ENCODE measurements around the gene INS.

INS gene

DNA sequence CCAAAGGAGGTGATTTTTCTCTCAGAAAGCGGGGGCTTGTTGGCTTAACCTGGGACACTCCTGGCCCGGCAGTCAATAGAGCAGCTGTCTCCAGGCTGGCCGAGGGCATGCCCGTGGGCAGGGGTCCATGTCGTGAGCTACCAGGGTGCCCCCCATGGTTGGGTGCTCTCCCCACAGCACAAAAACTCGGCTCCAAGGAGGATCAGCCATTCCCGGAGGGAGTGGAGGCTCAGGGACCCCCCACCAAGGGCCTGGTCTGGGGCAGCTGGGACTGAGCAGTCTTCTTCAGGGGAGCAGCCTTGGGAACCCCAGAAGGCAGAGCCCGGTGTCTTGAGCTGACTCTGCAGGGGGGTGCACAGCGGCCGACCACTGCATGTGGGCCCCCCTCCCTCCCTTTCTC lies 31.4 kb upstream of the INS start:
- Mint-ChIP-seq H3K27ac (no peak overlapping the region), H3K36me3 (no peaks in the 10 kb centered on the region), H3K9me3 (no peaks in the 10 kb centered on the region), H3K4me3 (no peak overlapping the region), H3K4me1 (peaks cover 22% of the 10 kb centered on the region)
- no peak for DNase-seq (ENCODE audit: low spot score in 2 of 2)
- no peak for ATAC-seq

DNA sequence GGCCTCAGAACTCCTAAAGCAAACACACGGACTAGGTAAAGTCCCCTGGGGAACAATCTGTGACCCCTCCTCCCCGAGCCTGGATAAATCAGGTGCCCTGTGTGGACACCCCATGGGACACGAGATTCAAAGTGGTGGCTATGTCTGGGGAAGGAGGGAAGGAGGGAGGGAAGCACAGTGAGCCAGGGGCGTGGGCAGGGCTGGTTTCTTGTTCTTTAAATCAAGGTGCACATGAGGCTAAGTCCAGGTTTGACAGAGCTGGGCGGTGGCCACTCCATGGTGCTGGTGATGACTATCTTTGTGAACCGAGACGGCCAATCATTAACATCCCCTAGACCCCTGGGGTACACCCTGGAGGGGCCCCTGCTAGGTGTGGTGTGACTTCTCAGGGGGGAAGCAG lies 30.9 kb upstream of the INS start:
- Mint-ChIP-seq H3K9me3 (no peaks in the 10 kb centered on the region), H3K27ac (no peak overlapping the region), H3K36me3 (no peaks in the 10 kb centered on the region), H3K4me3 (no peak overlapping the region), H3K4me1 (peaks cover 16% of the 10 kb centered on the region)
- no peak for DNase-seq (ENCODE audit: low spot score in 2 of 2)
- no peak for ATAC-seq

DNA sequence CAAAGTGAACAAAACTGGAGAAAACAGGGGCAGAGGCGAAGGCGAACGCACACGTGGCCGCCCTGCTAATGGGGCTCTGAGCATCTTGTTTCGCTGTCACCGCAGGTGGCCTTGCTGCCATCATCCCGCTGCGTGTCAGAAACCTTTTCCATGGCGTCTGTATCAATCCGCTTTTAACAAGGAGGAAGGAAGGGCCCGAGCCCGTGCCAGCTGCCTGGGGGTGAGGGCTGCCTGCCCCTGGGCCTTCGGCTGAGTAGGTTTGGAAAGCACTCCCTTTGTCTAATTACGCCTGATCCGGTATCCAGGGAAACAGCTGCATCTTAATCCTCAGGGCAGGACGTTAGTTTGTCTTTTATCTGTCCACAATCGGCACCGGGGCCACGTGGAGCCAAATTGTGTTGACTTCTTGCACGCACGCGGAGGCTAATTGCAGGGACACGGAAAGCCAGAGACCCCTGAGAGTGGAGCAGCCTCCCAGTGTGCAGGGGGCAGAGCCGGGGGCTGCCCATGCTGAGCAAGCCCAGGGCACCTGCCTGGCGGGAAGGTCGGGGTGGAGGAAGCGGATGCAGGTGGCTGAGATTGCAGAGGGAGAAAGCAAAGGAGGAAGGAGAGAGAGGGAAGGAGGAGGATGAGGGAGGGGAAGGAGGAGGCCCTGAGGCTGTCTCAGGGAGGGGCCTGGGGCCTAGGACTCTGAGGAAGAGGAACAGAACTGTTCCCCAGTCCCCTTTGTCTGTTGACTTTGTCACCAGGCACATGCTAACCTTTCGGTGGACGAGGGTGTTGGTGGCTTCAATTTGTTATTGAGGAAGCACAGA lies 29.9 kb upstream of the INS start:
- no peak overlapping the region for H3K4me3 Mint-ChIP-seq
- peaks cover 6% of the 10 kb centered on the region for H3K4me1 Mint-ChIP-seq
- DNase-seq (ENCODE audit: low spot score in 2 of 2) (no peak), ATAC-seq (no peak)
- no peaks in the 10 kb centered on the region for H3K9me3 Mint-ChIP-seq
- no peaks in the 10 kb centered on the region for H3K36me3 Mint-ChIP-seq
- no peak overlapping the region for H3K27ac Mint-ChIP-seq

GRCh38 chr11:2189938-2190656 lies 29.1 kb upstream of the INS start:
- H3K27ac Mint-ChIP-seq, result no peak overlapping the region
- ATAC-seq (no peak), DNase-seq (ENCODE audit: low spot score in 2 of 2) (no peak)
- H3K4me1 Mint-ChIP-seq, result peaks cover 6% of the 10 kb centered on the region
- no peaks in the 10 kb centered on the region for H3K36me3 Mint-ChIP-seq
- no peaks in the 10 kb centered on the region for H3K9me3 Mint-ChIP-seq
- no peak overlapping the region for H3K4me3 Mint-ChIP-seq

DNA sequence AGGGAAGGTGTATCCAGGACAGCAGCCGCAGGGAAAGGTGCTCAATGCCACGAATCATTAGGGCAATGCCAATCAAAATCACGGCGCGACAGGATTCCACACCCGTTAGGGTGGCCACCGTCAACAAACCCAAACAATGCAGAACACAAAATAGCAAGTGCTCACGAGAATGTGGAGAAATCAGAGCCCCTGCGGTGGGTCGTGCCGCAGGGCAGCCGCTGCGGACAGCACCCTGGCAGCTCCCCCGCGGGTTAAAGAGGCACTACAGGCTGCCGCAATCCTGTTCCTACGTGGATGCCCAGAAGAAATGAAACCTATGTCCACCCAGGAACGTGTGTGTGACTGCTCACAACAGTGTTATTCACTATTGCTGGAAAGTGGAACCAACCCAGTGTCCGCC lies 27.7 kb upstream of the INS start:
- H3K27ac Mint-ChIP-seq, result no peak overlapping the region
- ATAC-seq (no peak), DNase-seq (ENCODE audit: low spot score in 2 of 2) (no peak)
- H3K4me1 Mint-ChIP-seq, result no peaks in the 10 kb centered on the region
- H3K9me3 Mint-ChIP-seq, result no peaks in the 10 kb centered on the region
- no peaks in the 10 kb centered on the region for H3K36me3 Mint-ChIP-seq
- H3K4me3 Mint-ChIP-seq, result no peak overlapping the region

DNA sequence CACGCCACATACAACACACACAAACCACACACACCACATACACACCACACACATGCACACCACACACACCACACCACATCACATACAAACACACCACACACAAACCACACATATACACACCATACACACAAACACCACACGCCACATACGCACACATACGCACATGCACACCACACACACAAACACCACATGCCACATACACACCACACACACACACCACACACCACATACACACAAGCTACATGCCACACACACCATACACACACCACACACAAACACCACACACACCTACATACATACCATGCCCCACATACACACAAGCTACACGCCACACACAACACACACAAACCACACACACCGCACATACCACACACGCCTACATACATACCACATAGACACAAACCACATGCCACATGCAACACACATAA lies 26.3 kb upstream of the INS start:
- DNase-seq (ENCODE audit: low spot score in 2 of 2), result no peak
- no peak overlapping the region for H3K27ac Mint-ChIP-seq
- no peaks in the 10 kb centered on the region for H3K36me3 Mint-ChIP-seq
- H3K4me3 Mint-ChIP-seq, result no peak overlapping the region
- H3K9me3 Mint-ChIP-seq, result no peaks in the 10 kb centered on the region
- ATAC-seq, result no peak
- no peaks in the 10 kb centered on the region for H3K4me1 Mint-ChIP-seq

DNA sequence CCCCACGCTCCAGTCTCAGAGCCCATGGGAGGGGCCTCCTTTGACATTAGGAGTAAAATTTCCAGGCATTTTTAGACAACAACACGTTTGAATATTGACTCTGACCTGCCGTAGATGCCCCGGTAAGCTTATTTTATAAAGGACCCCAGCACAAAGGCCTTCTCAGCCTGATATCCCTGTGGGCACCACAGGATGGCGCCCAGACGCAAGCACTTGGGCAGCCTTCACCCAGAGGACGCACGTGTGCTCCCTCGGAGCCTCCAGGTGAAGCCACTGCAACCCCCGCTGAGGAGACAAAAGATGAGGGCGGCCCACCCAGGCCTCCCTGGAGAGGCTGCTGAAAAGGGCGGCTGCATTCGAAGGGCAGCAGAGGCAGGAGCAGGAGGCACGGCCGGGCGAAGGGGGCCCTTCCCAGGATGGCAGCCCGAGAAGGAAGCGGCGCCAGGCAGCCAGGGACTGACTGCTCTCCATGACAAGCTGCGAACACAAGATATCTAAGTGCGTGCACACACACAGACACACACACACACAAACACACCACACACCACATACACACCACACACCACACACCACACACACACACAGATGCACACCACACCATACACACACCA lies 25.8 kb upstream of the INS start:
- no peak overlapping the region for H3K27ac Mint-ChIP-seq

GRCh38 chr11:2185324-2186085 lies 24.5 kb upstream of the INS start:
- no peak overlapping the region for H3K4me3 Mint-ChIP-seq
- no peaks in the 10 kb centered on the region for H3K4me1 Mint-ChIP-seq
- no peak for ATAC-seq
- no peaks in the 10 kb centered on the region for H3K36me3 Mint-ChIP-seq
- no peaks in the 10 kb centered on the region for H3K9me3 Mint-ChIP-seq
- no peak for DNase-seq (ENCODE audit: low spot score in 2 of 2)
- no peak overlapping the region for H3K27ac Mint-ChIP-seq

More for the DNA sequence above, 25.8 kb upstream of the INS start:
- DNase-seq (ENCODE audit: low spot score in 2 of 2) (no peak), ATAC-seq (peak; percentile 71)
- Mint-ChIP-seq H3K36me3 (no peaks in the 10 kb centered on the region), H3K4me3 (no peak overlapping the region), H3K4me1 (no peaks in the 10 kb centered on the region), H3K9me3 (no peaks in the 10 kb centered on the region)

GRCh38 chr11:2182692-2183474 lies 21.9 kb upstream of the INS start:
- Mint-ChIP-seq H3K36me3 (no peaks in the 10 kb centered on the region), H3K4me3 (no peak overlapping the region), H3K9me3 (no peaks in the 10 kb centered on the region), H3K27ac (no peak overlapping the region), H3K4me1 (no peaks in the 10 kb centered on the region)
- DNase-seq (ENCODE audit: low spot score in 2 of 2) (no peak), ATAC-seq (no peak)

DNA sequence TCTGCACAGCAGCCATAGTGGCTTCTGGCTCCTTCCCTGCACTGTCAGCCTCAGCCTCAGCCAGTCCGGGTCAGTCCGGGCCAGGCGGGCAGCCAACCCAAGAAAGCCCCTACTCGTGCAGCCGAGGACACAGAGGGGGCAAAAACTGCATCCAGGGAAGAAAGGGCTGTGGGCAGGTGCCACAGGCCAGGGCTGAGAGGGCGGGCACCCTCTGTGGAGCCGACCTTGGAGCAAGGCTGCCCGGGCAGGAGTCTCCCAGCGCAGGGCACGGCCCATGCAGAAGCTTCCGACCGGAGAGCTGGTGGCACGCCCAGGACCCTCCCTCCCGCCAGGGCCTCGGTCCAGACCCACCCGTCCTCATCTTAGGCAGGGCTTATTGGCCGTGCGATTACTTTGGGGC lies 21.1 kb upstream of the INS start:
- no peaks in the 10 kb centered on the region for H3K4me1 Mint-ChIP-seq
- no peaks in the 10 kb centered on the region for H3K36me3 Mint-ChIP-seq
- ATAC-seq (no peak), DNase-seq (ENCODE audit: low spot score in 2 of 2) (no peak)
- no peak overlapping the region for H3K27ac Mint-ChIP-seq
- H3K4me3 Mint-ChIP-seq, result no peak overlapping the region
- H3K9me3 Mint-ChIP-seq, result no peaks in the 10 kb centered on the region

- DNase-seq (ENCODE audit: low spot score in 2 of 2) (no peak), ATAC-seq (no peak)
- no peaks in the 10 kb centered on the region for H3K4me1 Mint-ChIP-seq
- no peaks in the 10 kb centered on the region for H3K36me3 Mint-ChIP-seq
- no peak overlapping the region for H3K4me3 Mint-ChIP-seq
- no peaks in the 10 kb centered on the region for H3K9me3 Mint-ChIP-seq
- H3K27ac Mint-ChIP-seq, result no peak overlapping the region
Observed at GRCh38 chr11:2180789-2181370, 19.9 kb upstream of the INS start.

DNA sequence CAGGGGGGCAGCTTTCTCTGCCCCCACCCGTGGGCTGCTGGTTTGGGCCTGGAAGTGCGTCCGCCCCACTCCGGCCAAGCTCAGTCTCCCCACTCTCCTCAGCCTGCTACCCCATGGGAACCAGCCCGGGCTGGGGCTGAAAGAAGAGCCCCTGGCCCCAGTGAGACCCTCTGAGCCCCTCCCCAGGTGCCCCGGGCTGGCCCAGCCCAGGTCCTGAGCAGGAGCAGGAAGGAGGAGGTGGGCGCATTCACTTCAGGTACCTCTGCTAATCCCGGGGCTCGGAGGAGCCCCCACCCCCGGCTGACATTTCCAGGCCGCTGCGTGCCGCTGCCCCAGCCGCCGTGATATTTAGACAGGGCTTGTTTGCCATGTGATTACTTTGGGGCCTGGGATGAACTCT lies 19.3 kb upstream of the INS start:
- no peak for DNase-seq (ENCODE audit: low spot score in 2 of 2)
- Mint-ChIP-seq H3K9me3 (no peaks in the 10 kb centered on the region), H3K4me3 (no peak overlapping the region), H3K27ac (no peak overlapping the region), H3K36me3 (no peaks in the 10 kb centered on the region), H3K4me1 (no peaks in the 10 kb centered on the region)
- no peak for ATAC-seq

- Mint-ChIP-seq H3K9me3 (no peaks in the 10 kb centered on the region), H3K4me1 (no peaks in the 10 kb centered on the region), H3K27ac (no peak overlapping the region), H3K36me3 (no peaks in the 10 kb centered on the region), H3K4me3 (no peak overlapping the region)
- no peak for ATAC-seq
- no peak for DNase-seq (ENCODE audit: low spot score in 2 of 2)
Observed at GRCh38 chr11:2179516-2179915, 18.5 kb upstream of the INS start.

DNA sequence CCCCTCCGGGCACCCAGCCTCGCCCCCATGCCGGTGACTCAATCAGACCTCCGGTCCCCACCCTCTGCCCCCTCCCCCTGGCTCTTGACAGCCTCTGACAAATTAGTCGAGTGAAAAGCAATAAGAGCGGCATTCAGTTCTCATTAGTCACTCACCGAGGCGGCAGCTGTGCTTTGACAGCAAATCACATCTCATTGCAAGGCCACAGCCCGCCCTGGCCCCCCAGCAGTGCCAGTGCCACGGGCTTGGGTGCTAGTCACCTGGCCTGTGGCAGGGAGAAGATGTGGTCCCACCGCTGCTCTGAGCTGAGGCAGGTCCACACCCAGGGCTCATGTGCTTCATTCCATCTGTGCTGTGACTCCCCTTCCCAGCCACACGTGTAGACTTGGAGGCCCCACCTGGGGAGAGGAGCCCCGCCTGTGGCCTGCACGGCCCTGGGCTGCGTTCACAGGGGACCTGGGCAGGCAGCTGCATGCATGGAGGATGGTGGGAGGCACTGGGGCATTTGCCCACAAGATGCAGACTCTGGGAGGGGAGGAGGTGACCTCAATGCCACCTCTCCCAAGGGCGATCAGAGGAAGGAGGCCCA lies 18.0 kb upstream of the INS start:
- Mint-ChIP-seq H3K9me3 (no peaks in the 10 kb centered on the region), H3K36me3 (no peaks in the 10 kb centered on the region), H3K27ac (no peak overlapping the region), H3K4me3 (no peak overlapping the region), H3K4me1 (no peaks in the 10 kb centered on the region)
- no peak for DNase-seq (ENCODE audit: low spot score in 2 of 2)
- no peak for ATAC-seq
